ENCODE data around the gene ZDHHC14. TPM values are rescaled to one million over a fixed set of nuclear protein-coding genes. Genes with fewer than 3 reads are reported as not detected.
A peak's percentile ranks its signal among the peaks of the same experiment; 100 is the strongest.

ZDHHC14 gene
- total and polyA plus RNA-seq, 8 donors, result 3.4 to 25.7 (median 7.4) TPM

GRCh38 chr6:157592980-157593379, 212.0 kb downstream of the ZDHHC14 start:
- DNase-seq, result no peak
- Histone ChIP-seq H3K4me3 (peak overlapping the region in 1 of 4 donors; percentile 16), H3K9me3 (peaks cover 0 to 15% (median 7%) of the 10 kb centered on the region in 4 donors), H3K36me3 (peaks cover 0 to 10% (median 9%) of the 10 kb centered on the region in 4 donors), H3K27ac (no peak overlapping the region), H3K4me1 (peaks cover 10 to 23% (median 17%) of the 10 kb centered on the region in 4 donors), H3K27me3 (no peaks in the 10 kb centered on the region)
- 91 to 94% (median 93%) methylated on average over 21 of the region's 21 CpGs for WGBS, 5 donors
- intact Hi-C loops (cut with DNase I; ENCODE audit: low total_unique reads), result loop anchor here (5.0 kb wide), 1 partner anchor 276 kb away; no protein-coding TSS in a partner anchor
- TF ChIP-seq, protein P1, sequence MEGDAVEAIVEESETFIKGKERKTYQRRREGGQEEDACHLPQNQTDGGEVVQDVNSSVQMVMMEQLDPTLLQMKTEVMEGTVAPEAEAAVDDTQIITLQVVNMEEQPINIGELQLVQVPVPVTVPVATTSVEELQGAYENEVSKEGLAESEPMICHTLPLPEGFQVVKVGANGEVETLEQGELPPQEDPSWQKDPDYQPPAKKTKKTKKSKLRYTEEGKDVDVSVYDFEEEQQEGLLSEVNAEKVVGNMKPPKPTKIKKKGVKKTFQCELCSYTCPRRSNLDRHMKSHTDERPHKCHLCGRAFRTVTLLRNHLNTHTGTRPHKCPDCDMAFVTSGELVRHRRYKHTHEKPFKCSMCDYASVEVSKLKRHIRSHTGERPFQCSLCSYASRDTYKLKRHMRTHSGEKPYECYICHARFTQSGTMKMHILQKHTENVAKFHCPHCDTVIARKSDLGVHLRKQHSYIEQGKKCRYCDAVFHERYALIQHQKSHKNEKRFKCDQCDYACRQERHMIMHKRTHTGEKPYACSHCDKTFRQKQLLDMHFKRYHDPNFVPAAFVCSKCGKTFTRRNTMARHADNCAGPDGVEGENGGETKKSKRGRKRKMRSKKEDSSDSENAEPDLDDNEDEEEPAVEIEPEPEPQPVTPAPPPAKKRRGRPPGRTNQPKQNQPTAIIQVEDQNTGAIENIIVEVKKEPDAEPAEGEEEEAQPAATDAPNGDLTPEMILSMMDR (IDR thresholded peaks at IDR 0.05), result no peak
- TF ChIP-seq POLR2AphosphoS5 (IDR thresholded peaks at IDR 0.05) (no peak), POLR2A (IDR thresholded peaks at IDR 0.05) (no peak), EP300 (IDR thresholded peaks at IDR 0.05) (no peak)

- no peaks in the 10 kb centered on the region for H3K27me3 ChIP-seq
- H3K27ac ChIP-seq, result no peak overlapping the region
- peaks cover 0 to 10% (median 9%) of the 10 kb centered on the region in 4 donors for H3K36me3 ChIP-seq
- H3K4me3 ChIP-seq, result no peak overlapping the region
- 84 to 90% (median 87%) methylated on average over 6 to 8 of the region's 8 CpGs for WGBS, 5 donors
- TF ChIP-seq EP300 (IDR thresholded peaks at IDR 0.05), result no peak
- TF ChIP-seq POLR2AphosphoS5 (IDR thresholded peaks at IDR 0.05), result no peak
- TF ChIP-seq, protein P1 (IDR thresholded peaks at IDR 0.05), result no peak
- TF ChIP-seq POLR2A (IDR thresholded peaks at IDR 0.05), result no peak
- intact Hi-C loops (cut with DNase I; ENCODE audit: low total_unique reads), result loop anchor here (5.0 kb wide), 1 partner anchor 276 kb away; no protein-coding TSS in a partner anchor
- DNase-seq, result no peak
- peaks cover 11 to 28% (median 20%) of the 10 kb centered on the region in 4 donors for H3K4me1 ChIP-seq
- H3K9me3 ChIP-seq, result peaks cover 0 to 15% (median 7%) of the 10 kb centered on the region in 4 donors
Observed at GRCh38 chr6:157593596-157593995, 212.6 kb downstream of the ZDHHC14 start.

DNA sequence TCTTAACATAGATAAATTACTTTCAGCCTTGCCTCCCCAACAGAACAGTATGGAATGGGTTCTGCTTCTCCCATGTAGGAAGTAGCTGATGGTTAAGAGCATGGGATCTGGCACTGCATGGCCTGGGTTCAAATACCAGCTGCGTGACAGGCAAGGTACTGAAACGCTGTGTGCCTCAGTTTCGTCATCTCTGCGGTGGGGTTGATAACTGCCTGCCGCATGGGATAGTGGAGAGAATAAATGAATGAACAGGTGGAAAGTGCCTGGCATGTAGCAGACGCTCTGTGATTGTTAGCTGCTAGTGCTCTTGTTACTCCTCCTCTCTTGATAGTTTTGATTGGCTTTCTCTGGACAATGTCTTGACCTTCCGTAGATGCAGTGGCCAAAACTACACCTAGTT, 213.3 kb downstream of the ZDHHC14 start:
- no peak overlapping the region for H3K4me3 ChIP-seq

GRCh38 chr6:157595768-157596167, 214.8 kb downstream of the ZDHHC14 start:
- 92 to 94% (median 94%) methylated on average over 8 of the region's 8 CpGs for WGBS, 5 donors
- H3K27me3 ChIP-seq, result no peaks in the 10 kb centered on the region
- H3K27ac ChIP-seq, result peak overlapping the region in 1 of 5 donors; percentile 75
- peaks cover 0 to 12% (median 10%) of the 10 kb centered on the region in 4 donors for H3K36me3 ChIP-seq
- peaks cover 11 to 28% (median 20%) of the 10 kb centered on the region in 4 donors for H3K4me1 ChIP-seq
- intact Hi-C loops (cut with DNase I; ENCODE audit: low total_unique reads), result no loop called here
- TF ChIP-seq EP300 (IDR thresholded peaks at IDR 0.05) (no peak), POLR2A (IDR thresholded peaks at IDR 0.05) (no peak), POLR2AphosphoS5 (IDR thresholded peaks at IDR 0.05) (no peak)
- TF ChIP-seq, protein P1 (IDR thresholded peaks at IDR 0.05), result no peak
- no peak overlapping the region for H3K4me3 ChIP-seq
- H3K9me3 ChIP-seq, result peaks cover 0 to under 1% (median 0%) of the 10 kb centered on the region in 4 donors
- DNase-seq, result no peak

More for the DNA sequence above, 213.3 kb downstream of the ZDHHC14 start:
- WGBS, 5 donors, result 91 to 96% (median 95%) methylated on average over 7 of the region's 7 CpGs
- intact Hi-C loops (cut with DNase I; ENCODE audit: low total_unique reads), result loop anchor here (5.0 kb wide), 1 partner anchor 277 kb away; no protein-coding TSS in a partner anchor
- no peak for DNase-seq
- Histone ChIP-seq H3K27ac (no peak overlapping the region), H3K36me3 (peaks cover 0 to 11% (median 10%) of the 10 kb centered on the region in 4 donors), H3K4me1 (peaks cover 11 to 28% (median 20%) of the 10 kb centered on the region in 4 donors), H3K27me3 (no peaks in the 10 kb centered on the region), H3K9me3 (peaks cover 0 to 15% (median 7%) of the 10 kb centered on the region in 4 donors)
- no peak for TF ChIP-seq POLR2AphosphoS5 (IDR thresholded peaks at IDR 0.05)
- no peak for TF ChIP-seq EP300 (IDR thresholded peaks at IDR 0.05)
- TF ChIP-seq POLR2A (IDR thresholded peaks at IDR 0.05), result no peak
- TF ChIP-seq, protein P1 (IDR thresholded peaks at IDR 0.05), result no peak
